Upper lobe of left lung (tissue), 4 donors: ENCODE data around the gene SEMA5A.

ENCODE experiments used
- POLR2A ChIP-seq, 4 donors: fragments of 450-650 bp; IDR thresholded peaks; one replicate each; pipeline ENCODE4 v1.5.1; 2016 to 2017; ENCODE audit warnings: antibody characterized with exemption in 4 of 4, mild to moderate bottlenecking in 2 of 4
- TF ChIP-seq, protein P1 (sequence below), 6 experiments: fragments of 450-650 bp in 4 of 6; fragments of 200-600 bp in 2 of 6; sonication (generic) in 2 of 6; IDR thresholded peaks; one replicate each; pipeline ENCODE4 v1.5.1; 2016 to 2019; ENCODE audit warnings: antibody characterized with exemption in 6 of 6

GRCh38 chr5:9415566-9415965 is 130.3 kb downstream of the SEMA5A start:
- TF ChIP-seq POLR2A (IDR thresholded peaks at IDR 0.05): no peak
- TF ChIP-seq, protein P1, sequence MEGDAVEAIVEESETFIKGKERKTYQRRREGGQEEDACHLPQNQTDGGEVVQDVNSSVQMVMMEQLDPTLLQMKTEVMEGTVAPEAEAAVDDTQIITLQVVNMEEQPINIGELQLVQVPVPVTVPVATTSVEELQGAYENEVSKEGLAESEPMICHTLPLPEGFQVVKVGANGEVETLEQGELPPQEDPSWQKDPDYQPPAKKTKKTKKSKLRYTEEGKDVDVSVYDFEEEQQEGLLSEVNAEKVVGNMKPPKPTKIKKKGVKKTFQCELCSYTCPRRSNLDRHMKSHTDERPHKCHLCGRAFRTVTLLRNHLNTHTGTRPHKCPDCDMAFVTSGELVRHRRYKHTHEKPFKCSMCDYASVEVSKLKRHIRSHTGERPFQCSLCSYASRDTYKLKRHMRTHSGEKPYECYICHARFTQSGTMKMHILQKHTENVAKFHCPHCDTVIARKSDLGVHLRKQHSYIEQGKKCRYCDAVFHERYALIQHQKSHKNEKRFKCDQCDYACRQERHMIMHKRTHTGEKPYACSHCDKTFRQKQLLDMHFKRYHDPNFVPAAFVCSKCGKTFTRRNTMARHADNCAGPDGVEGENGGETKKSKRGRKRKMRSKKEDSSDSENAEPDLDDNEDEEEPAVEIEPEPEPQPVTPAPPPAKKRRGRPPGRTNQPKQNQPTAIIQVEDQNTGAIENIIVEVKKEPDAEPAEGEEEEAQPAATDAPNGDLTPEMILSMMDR (IDR thresholded peaks at IDR 0.05): no peak
